T-helper 2 cell treated with Interferon-gamma antibody and Interleukin-4, amounts not matched to agents 5 μg/mL and 100 μg/mL, for 36 hours (primary cell): Measurements from ENCODE around the gene BCAN.
A peak's percentile ranks its signal among the peaks of the same experiment; 100 is the strongest.

Experiments
- DNase-seq: peaks from one replicate; pipeline ENCODE4 v3.0.0; 2021; ENCODE audit warnings: low spot score
- H3K27ac Mint-ChIP-seq: one replicate; pipeline ENCODE4 v1.8.0; 2021; ENCODE audit warnings: mild to moderate bottlenecking, mixed read lengths
- H3K27me3 Mint-ChIP-seq: one replicate; pipeline ENCODE4 v1.8.0; 2021; ENCODE audit warnings: low read depth, mixed read lengths
- H3K36me3 Mint-ChIP-seq: one replicate; pipeline ENCODE4 v1.8.0; 2021; ENCODE audit warnings: low read depth, mixed read lengths
- H3K4me1 Mint-ChIP-seq: one replicate; pipeline ENCODE4 v1.8.0; 2021; ENCODE audit warnings: low read depth, mixed read lengths
- H3K4me3 Mint-ChIP-seq: one replicate; pipeline ENCODE4 v1.8.0; 2022; ENCODE audit warnings: mild to moderate bottlenecking, moderate library complexity, mixed read lengths
- H3K9me3 Mint-ChIP-seq: one replicate; pipeline ENCODE4 v1.8.0; 2021; ENCODE audit warnings: mixed read lengths

Gene BCAN

GRCh38 chr1:156656806-156657740 lies 15.2 kb downstream of the BCAN start:
- DNase-seq: peak; percentile 64
- Mint-ChIP-seq H3K27ac (no peak overlapping the region), H3K27me3 (peaks cover 37% of the 10 kb centered on the region), H3K36me3 (no peaks in the 10 kb centered on the region), H3K4me3 (peak overlapping the region; percentile 65), H3K4me1 (peaks cover 35% of the 10 kb centered on the region), H3K9me3 (no peaks in the 10 kb centered on the region)

GRCh38 chr1:156657741-156658319 lies 15.9 kb downstream of the BCAN start:
- no peak for DNase-seq
- peaks cover 39% of the 10 kb centered on the region for H3K4me1 Mint-ChIP-seq
- no peak overlapping the region for H3K27ac Mint-ChIP-seq

GRCh38 chr1:156658496-156658895 lies 16.6 kb downstream of the BCAN start:
- peaks cover 41% of the 10 kb centered on the region for H3K4me1 Mint-ChIP-seq
- no peak overlapping the region for H3K27ac Mint-ChIP-seq
- peaks cover 37% of the 10 kb centered on the region for H3K27me3 Mint-ChIP-seq
- H3K9me3 Mint-ChIP-seq: no peaks in the 10 kb centered on the region
- no peak for DNase-seq
- no peaks in the 10 kb centered on the region for H3K36me3 Mint-ChIP-seq
- no peak overlapping the region for H3K4me3 Mint-ChIP-seq

More at GRCh38 chr1:156657741-156658319, 15.9 kb downstream of the BCAN start:
- H3K36me3 Mint-ChIP-seq: no peaks in the 10 kb centered on the region
- H3K4me3 Mint-ChIP-seq: peak overlapping the region; percentile 65
- H3K9me3 Mint-ChIP-seq: no peaks in the 10 kb centered on the region
- peaks cover 37% of the 10 kb centered on the region for H3K27me3 Mint-ChIP-seq

- Mint-ChIP-seq H3K27me3 (peaks cover 39% of the 10 kb centered on the region), H3K4me1 (peaks cover 41% of the 10 kb centered on the region), H3K9me3 (no peaks in the 10 kb centered on the region), H3K4me3 (peak overlapping the region; percentile 91), H3K27ac (no peak overlapping the region), H3K36me3 (no peaks in the 10 kb centered on the region)
- DNase-seq: no peak
These were observed 17.1 kb downstream of the BCAN start for GRCh38 chr1:156658945-156659574.

GRCh38 chr1:156659661-156659987 lies 17.7 kb downstream of the BCAN start:
- Mint-ChIP-seq H3K9me3 (no peaks in the 10 kb centered on the region), H3K27me3 (peaks cover 34% of the 10 kb centered on the region), H3K4me1 (peaks cover 43% of the 10 kb centered on the region), H3K36me3 (no peaks in the 10 kb centered on the region), H3K4me3 (peak overlapping the region; percentile 91), H3K27ac (peak overlapping the region; percentile 72)
- DNase-seq: no peak

GRCh38 chr1:156659988-156660751 lies 18.3 kb downstream of the BCAN start:
- Mint-ChIP-seq H3K27me3 (peaks cover 31% of the 10 kb centered on the region), H3K27ac (peak overlapping the region; percentile 90), H3K4me1 (peaks cover 43% of the 10 kb centered on the region)

GRCh38 chr1:156660752-156661112 lies 18.8 kb downstream of the BCAN start:
- DNase-seq: no peak
- Mint-ChIP-seq H3K27ac (peak overlapping the region; percentile 90), H3K27me3 (peaks cover 26% of the 10 kb centered on the region), H3K9me3 (no peaks in the 10 kb centered on the region), H3K36me3 (no peaks in the 10 kb centered on the region), H3K4me3 (peak overlapping the region; percentile 91), H3K4me1 (peaks cover 43% of the 10 kb centered on the region)

More at GRCh38 chr1:156659988-156660751, 18.3 kb downstream of the BCAN start:
- Mint-ChIP-seq H3K36me3 (no peaks in the 10 kb centered on the region), H3K4me3 (peak overlapping the region; percentile 91), H3K9me3 (no peaks in the 10 kb centered on the region)
- DNase-seq: peak; percentile 92

- Mint-ChIP-seq H3K27me3 (peaks cover 14% of the 10 kb centered on the region), H3K9me3 (no peaks in the 10 kb centered on the region), H3K36me3 (no peaks in the 10 kb centered on the region), H3K27ac (no peak overlapping the region), H3K4me3 (peak overlapping the region; percentile 9), H3K4me1 (peaks cover 41% of the 10 kb centered on the region)
- no peak for DNase-seq
These were observed 20.3 kb downstream of the BCAN start for GRCh38 chr1:156662005-156662799.

GRCh38 chr1:156662800-156663055 lies 20.8 kb downstream of the BCAN start:
- DNase-seq: no peak
- H3K4me1 Mint-ChIP-seq: peaks cover 36% of the 10 kb centered on the region
- no peak overlapping the region for H3K4me3 Mint-ChIP-seq
- no peak overlapping the region for H3K27ac Mint-ChIP-seq
- peaks cover 10% of the 10 kb centered on the region for H3K27me3 Mint-ChIP-seq
- H3K9me3 Mint-ChIP-seq: no peaks in the 10 kb centered on the region
- no peaks in the 10 kb centered on the region for H3K36me3 Mint-ChIP-seq

GRCh38 chr1:156663178-156663577 lies 21.3 kb downstream of the BCAN start:
- DNase-seq: no peak
- no peaks in the 10 kb centered on the region for H3K9me3 Mint-ChIP-seq

GRCh38 chr1:156664046-156664766 lies 22.3 kb downstream of the BCAN start:
- H3K4me1 Mint-ChIP-seq: peaks cover 30% of the 10 kb centered on the region
- H3K27me3 Mint-ChIP-seq: peaks cover 5% of the 10 kb centered on the region
- no peaks in the 10 kb centered on the region for H3K36me3 Mint-ChIP-seq

More at GRCh38 chr1:156663178-156663577, 21.3 kb downstream of the BCAN start:
- Mint-ChIP-seq H3K36me3 (no peaks in the 10 kb centered on the region), H3K4me1 (peaks cover 31% of the 10 kb centered on the region), H3K4me3 (no peak overlapping the region), H3K27me3 (peaks cover 7% of the 10 kb centered on the region), H3K27ac (peak overlapping the region; percentile 55)

GRCh38 chr1:156664767-156665411 lies 23.0 kb downstream of the BCAN start:
- no peak overlapping the region for H3K4me3 Mint-ChIP-seq
- H3K4me1 Mint-ChIP-seq: peaks cover 24% of the 10 kb centered on the region
- no peak for DNase-seq
- no peaks in the 10 kb centered on the region for H3K36me3 Mint-ChIP-seq
- H3K27me3 Mint-ChIP-seq: peaks cover 8% of the 10 kb centered on the region
- no peaks in the 10 kb centered on the region for H3K9me3 Mint-ChIP-seq
- no peak overlapping the region for H3K27ac Mint-ChIP-seq

More at GRCh38 chr1:156664046-156664766, 22.3 kb downstream of the BCAN start:
- H3K27ac Mint-ChIP-seq: no peak overlapping the region
- DNase-seq: no peak
- no peak overlapping the region for H3K4me3 Mint-ChIP-seq
- H3K9me3 Mint-ChIP-seq: no peaks in the 10 kb centered on the region
